Heart left ventricle (tissue), 13 donors: ENCODE data around the gene XIRP2.

Experiments used
- POLR2A ChIP-seq, 2 donors: fragments of 450-650 bp; IDR thresholded peaks; one replicate each; pipeline ENCODE4 v1.6.1; 2017; ENCODE audit warnings: antibody characterized with exemption in 2 of 2, mild to moderate bottlenecking in 2 of 2, moderate library complexity in 2 of 2
- TF ChIP-seq, protein P1 (sequence below), 12 donors: fragments of 200-600 bp; sonication (generic) in 4 of 12; IDR thresholded peaks; one replicate each; pipeline versions ENCODE4 v1.5.0 to v1.8.0; 2018 to 2022; ENCODE audit warnings: antibody characterized with exemption in 12 of 12, mild to moderate bottlenecking in 5 of 12
- donor health status: ischemic (EF 13 %, LVEDD 7.1; RV severe dilation, severe dysfunction).
- donor health status: DM: no; HTN: yes; CAD: no.
- donor health status: DM: no; HTN: no; CAD: no.
- donor health status: ischemic (EF 25% LVEDD 6.9; RV normal size, moderate dysfunction).
- donor health status: ischemic (EF 25% LVEDD 5.7; RV mildly dilated, moderate dysfunction).
- donor health status: ischemic (EF 35%, LVEDD 5.7; RV mildly dilated, moderate dysfunction).
- donor health status: nonischemic (EF 11% LVEDD 7.7; RV severe dilation, severe dysfunction).
- donor health status: DM: yes; HTN: yes; CAD: no.
- donor health status: PGD.
- donor health status: ischemic (EF 29% LVEDD 5.4; RV normal size, mild dysfunction).
- donor health status: nonischemic (EF 23%, LVEDD 6.1; RV moderate dilation, normal function).

DNA sequence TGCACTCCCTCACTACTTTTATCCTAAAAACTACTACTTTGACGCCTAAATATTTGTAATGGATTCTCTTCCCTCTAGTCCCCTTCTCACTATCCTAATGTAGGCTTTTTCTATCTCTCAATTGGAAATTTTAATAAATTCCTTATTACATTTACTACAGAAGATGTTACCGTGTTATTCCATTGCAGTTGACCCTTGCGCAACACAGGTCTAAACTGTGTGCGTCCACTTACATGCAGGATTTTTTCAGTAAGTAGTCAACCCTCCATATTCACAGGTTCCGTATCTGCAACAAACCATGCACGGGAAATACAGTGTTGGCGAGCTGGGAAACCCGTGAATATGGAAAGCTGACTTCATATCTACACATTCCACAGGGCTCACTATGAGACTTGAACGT is 239.8 kb downstream of the XIRP2 start:
- TF ChIP-seq, protein P1, sequence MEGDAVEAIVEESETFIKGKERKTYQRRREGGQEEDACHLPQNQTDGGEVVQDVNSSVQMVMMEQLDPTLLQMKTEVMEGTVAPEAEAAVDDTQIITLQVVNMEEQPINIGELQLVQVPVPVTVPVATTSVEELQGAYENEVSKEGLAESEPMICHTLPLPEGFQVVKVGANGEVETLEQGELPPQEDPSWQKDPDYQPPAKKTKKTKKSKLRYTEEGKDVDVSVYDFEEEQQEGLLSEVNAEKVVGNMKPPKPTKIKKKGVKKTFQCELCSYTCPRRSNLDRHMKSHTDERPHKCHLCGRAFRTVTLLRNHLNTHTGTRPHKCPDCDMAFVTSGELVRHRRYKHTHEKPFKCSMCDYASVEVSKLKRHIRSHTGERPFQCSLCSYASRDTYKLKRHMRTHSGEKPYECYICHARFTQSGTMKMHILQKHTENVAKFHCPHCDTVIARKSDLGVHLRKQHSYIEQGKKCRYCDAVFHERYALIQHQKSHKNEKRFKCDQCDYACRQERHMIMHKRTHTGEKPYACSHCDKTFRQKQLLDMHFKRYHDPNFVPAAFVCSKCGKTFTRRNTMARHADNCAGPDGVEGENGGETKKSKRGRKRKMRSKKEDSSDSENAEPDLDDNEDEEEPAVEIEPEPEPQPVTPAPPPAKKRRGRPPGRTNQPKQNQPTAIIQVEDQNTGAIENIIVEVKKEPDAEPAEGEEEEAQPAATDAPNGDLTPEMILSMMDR (IDR thresholded peaks at IDR 0.05) = no peak
- TF ChIP-seq POLR2A (IDR thresholded peaks at IDR 0.05) = no peak
